ENCODE results near the gene ZDHHC6.
"Not testable (repeated sequence)": the region's sequence is repeated elsewhere in the genome, so short reads cannot be mapped to it uniquely, and the experiment has no call there.

ZDHHC6 gene

DNA sequence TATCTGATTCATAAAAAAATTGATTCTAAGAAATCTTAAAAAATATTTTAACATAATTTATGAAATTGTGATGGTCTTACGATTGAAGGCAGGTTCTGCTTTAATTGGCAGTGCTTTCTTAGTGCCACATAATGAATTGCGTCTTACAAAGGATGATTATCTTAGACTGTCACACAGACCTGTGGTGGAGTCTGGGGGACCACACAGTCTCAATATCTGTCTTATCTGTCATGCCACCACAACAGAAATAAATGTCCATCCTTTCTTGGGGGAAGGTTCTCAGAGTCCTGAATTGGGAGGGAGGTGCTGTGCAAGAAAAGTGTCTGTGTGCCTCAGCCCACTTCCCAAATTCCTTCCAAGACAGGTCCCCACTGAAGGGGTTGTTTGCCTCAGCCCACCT is 34.0 kb downstream of the ZDHHC6 start:
- no peaks in the 10 kb centered on the region for H3K36me3 ChIP-seq
- no peaks in the 10 kb centered on the region for H3K9me3 ChIP-seq
- no peaks in the 10 kb centered on the region for H3K4me1 ChIP-seq
- no peak for DNase-seq
- H3K4me3 ChIP-seq (ENCODE audit: low read depth, low read length) = no peak overlapping the region
- no peak for TF ChIP-seq CTCF (IDR thresholded peaks at IDR 0.05; ENCODE audit: low read depth, low read length)
- H3K27me3 ChIP-seq = peaks cover 6% of the 10 kb centered on the region

DNA sequence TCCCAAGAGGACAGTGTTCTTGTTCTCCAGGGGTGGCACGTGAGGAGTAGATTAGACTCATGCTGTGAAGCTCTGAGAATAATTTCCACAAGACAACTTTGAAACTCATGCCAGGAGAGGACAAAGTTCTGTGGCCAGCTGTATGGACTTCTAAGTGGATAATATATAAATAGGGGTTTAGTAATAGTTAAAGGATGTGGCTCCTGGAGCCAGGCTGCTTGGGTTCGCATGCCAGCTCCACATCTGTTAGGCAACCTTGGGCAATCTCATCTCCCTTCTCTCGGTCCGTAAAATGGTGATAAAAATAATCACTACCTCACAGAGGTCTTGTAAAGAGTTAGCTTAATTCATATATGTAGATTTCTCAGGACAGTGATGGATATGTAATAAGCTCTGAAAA is 37.0 kb downstream of the ZDHHC6 start:
- Histone ChIP-seq H3K27me3 (peaks cover 6% of the 10 kb centered on the region), H3K36me3 (no peaks in the 10 kb centered on the region), H3K9me3 (no peaks in the 10 kb centered on the region), H3K4me1 (no peaks in the 10 kb centered on the region), H3K4me3 (ENCODE audit: low read depth, low read length) (no peak overlapping the region)
- no peak for DNase-seq
- no peak for TF ChIP-seq CTCF (IDR thresholded peaks at IDR 0.05; ENCODE audit: low read depth, low read length)

GRCh38 chr10:112409299-112409698 is 37.4 kb downstream of the ZDHHC6 start:
- Histone ChIP-seq H3K9me3 (no peaks in the 10 kb centered on the region), H3K36me3 (no peaks in the 10 kb centered on the region), H3K4me3 (ENCODE audit: low read depth, low read length) (no peak overlapping the region), H3K27me3 (peaks cover 6% of the 10 kb centered on the region), H3K4me1 (no peaks in the 10 kb centered on the region)
- no peak for TF ChIP-seq CTCF (IDR thresholded peaks at IDR 0.05; ENCODE audit: low read depth, low read length)
- no peak for DNase-seq

DNA sequence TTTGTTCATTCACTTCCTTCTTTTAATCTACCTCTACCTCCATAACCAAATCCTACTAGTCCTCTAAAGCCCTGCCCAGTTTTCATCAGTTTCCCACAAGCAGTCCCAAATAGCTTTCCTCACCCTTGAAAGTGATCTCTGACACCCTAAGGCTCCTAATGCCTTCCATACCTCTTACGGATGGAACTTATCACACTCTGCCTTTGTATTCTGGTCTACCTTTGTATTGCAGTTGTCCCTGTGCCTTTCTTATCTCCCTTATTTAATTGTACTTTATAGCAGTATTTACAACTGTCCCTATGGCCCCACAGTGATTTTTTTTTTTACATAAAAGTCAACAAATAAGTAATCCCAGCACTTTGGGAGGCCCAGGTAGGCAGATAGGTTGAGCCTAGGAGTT is 39.0 kb downstream of the ZDHHC6 start:
- no peak for TF ChIP-seq CTCF (IDR thresholded peaks at IDR 0.05; ENCODE audit: low read depth, low read length)
- Histone ChIP-seq H3K4me3 (ENCODE audit: low read depth, low read length) (no peak overlapping the region), H3K36me3 (no peaks in the 10 kb centered on the region), H3K9me3 (no peaks in the 10 kb centered on the region), H3K4me1 (no peaks in the 10 kb centered on the region), H3K27me3 (peaks cover 6% of the 10 kb centered on the region)
- no peak for DNase-seq

GRCh38 chr10:112406806-112407205 is 39.9 kb downstream of the ZDHHC6 start:
- H3K27me3 ChIP-seq = peaks cover 13% of the 10 kb centered on the region
- H3K36me3 ChIP-seq; H3K9me3 ChIP-seq; DNase-seq; H3K4me3 ChIP-seq (ENCODE audit: low read depth, low read length); H3K4me1 ChIP-seq: not testable (repeated sequence)

DNA sequence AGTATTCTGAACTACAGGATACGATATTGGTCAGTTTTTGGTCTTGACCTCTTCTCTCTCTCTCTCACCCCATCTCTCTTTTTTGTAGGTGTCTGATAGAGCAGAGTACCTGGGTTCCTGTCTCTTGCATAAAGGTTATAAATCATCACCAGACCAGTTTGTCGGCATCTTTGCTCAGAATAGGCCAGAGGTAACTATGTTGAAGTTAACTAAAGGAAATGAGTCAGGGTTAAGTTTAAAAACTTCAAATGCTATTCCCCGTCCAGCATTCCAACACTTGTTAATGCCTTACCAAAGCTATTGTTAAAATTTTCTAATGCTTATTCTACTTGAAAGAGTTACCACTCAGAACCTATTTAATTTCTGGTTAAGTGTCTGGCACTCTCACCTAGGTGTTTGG is 42.1 kb downstream of the ZDHHC6 start:
- DNase-seq = no peak
- no peak for TF ChIP-seq CTCF (IDR thresholded peaks at IDR 0.05; ENCODE audit: low read depth, low read length)
- H3K4me3 ChIP-seq (ENCODE audit: low read depth, low read length) = no peak overlapping the region
- H3K27me3 ChIP-seq = peaks cover 7% of the 10 kb centered on the region
- H3K9me3 ChIP-seq = no peaks in the 10 kb centered on the region
- no peaks in the 10 kb centered on the region for H3K4me1 ChIP-seq
- no peaks in the 10 kb centered on the region for H3K36me3 ChIP-seq

DNA sequence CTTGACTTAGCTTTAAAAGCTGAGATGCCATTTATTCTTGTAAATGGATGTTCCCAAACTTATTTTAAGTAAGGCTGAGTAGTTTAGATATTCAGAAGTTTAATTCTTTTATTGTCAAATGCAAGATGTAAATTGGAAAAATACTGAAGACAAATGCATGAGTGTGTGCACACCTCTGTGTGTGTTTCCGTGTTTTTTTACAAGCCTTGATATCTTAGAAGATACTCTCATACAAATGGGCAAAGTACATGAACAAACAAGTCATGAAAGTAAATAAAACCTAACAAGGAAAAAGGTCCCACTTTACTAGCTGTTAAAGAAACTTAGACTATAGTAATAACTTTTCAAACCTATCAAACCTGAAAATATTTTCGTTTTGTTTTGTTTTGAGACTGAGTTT is 43.8 kb downstream of the ZDHHC6 start:
- TF ChIP-seq CTCF (IDR thresholded peaks at IDR 0.05; ENCODE audit: low read depth, low read length) = no peak
- Histone ChIP-seq H3K9me3 (no peaks in the 10 kb centered on the region), H3K4me1 (no peaks in the 10 kb centered on the region), H3K27me3 (peaks cover 7% of the 10 kb centered on the region), H3K36me3 (no peaks in the 10 kb centered on the region), H3K4me3 (ENCODE audit: low read depth, low read length) (no peak overlapping the region)
- no peak for DNase-seq

All from BE2C (cell line).